ENCODE data around the gene TFDP2.
"Not testable (repeated sequence)": the region's sequence is repeated elsewhere in the genome, so short reads cannot be mapped to it uniquely, and the experiment has no call there.

TFDP2 gene

DNA sequence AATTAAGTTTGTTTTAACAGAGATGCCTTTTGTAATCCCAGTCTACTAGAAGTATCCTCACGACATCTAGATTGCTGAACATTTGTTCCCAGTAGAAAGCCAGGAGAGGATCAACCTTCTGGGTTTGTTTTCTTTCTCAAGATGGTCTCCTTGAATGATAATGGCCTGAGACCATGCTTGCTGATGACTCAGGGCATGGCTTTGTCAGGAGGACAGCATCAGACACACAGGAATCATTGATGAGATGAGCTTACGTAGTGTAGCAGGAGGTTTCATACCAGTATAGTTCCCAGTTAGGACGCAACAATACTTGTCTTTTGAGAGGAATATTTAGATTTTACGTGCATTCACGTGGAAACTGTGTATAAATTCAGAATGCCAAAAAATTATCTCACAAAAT, 234.3 kb downstream of the TFDP2 start:
- DNase-seq, result no peak

DNA sequence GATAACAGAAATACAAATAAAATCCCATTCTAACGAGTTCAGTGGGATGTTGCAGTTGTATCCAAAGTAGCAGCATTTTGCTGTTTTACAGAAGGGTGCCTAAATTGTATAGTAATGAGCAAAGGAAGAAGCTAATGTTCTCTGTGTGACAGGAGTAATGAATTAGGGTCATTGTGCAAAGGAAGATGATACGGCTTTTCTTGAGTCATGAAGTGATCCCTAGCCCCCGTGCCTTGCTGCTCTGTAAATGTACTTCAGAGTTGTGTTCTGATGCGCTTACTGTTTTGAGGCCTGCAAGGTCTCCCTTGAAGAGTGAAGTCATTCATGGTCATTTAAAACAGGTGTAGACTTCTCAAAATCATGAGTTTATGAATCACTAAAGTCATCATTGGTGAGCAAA, 235.0 kb downstream of the TFDP2 start:
- DNase-seq, result no peak

GRCh38 chr3:141913150-141913811, 236.1 kb downstream of the TFDP2 start:
- DNase-seq, result peak; percentile 17

- not testable (repeated sequence) for DNase-seq
These were observed 239.4 kb downstream of the TFDP2 start for GRCh38 chr3:141909986-141910385.

DNA sequence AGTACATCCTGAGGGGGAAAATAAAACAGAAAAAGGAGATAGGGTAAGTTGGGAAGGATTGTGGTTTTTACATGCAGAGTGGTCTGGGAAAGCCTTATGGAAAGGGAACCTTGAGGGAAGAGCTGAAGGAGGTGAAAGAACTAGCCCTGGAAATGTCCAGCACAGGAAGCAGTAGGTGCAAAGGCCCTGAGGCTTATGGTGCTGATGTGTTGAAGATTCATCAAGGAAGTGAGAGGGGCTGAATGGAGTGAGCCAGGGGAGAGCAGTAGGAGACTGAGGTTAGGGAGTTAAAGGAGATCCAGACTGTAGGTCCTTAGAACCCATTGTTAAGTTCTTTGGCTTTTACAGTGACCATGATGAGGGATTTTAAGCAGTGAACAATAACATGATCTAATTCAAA, 239.9 kb downstream of the TFDP2 start:
- no peak for DNase-seq

DNA sequence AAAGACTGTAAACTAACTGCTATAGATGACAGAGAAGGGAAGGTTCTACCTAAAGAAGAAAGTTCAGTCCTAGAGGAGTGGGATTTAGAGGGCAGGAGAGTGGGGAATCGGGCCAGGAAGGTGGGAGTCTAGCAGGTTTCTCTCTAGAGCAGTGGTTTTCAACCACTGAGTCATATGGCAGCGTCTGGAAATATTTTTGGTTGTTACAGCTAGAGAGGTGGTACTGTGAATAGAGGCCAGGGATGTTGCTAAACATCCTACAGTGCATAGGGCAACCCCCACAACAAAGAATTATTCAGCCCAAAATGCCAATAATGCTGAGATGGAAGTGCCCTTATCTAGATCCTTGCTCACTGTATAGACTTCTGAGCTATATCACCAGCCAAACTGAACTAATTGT, 244.2 kb downstream of the TFDP2 start:
- DNase-seq, result no peak

DNA sequence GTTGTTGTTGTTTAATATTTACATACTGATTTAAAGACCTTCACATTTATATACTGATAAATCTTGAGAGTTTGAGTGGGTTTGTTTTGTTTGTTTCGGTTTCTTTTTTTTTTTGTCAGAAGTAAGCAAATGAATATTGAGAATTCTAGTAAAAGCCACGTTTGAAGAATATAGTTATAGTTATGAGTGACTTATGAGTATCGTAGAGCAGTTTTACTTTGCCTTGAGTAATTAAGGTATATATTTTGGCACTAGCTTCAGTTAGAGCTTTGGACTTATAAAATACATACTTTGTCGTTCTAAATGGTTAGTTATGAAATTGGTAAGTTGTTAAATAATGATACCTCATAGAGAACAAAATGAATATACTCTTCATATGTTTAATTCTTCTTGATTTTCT, 245.1 kb downstream of the TFDP2 start:
- no peak for DNase-seq

DNA sequence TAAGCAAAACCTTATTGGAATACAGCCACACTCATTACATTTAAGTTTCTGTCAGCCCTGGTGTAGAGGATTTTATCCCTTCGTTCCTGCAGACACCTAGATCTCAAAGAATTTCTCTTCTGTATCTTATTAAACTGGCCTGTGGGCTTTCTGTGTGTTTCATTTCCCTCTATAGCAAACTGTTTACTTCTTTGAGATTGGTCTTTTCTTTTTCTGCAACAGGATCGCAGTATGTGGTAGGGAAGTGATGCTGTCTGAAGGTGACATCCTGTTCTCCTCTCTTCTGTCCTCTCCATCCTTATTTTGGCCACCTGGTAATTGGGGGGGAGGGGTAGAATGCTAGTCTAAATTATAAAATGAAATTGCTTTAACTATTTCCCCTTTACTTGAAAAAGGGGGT, 247.4 kb downstream of the TFDP2 start:
- no peak for DNase-seq

GRCh38 chr3:141900343-141900742, 249.0 kb downstream of the TFDP2 start:
- no peak for DNase-seq

DNA sequence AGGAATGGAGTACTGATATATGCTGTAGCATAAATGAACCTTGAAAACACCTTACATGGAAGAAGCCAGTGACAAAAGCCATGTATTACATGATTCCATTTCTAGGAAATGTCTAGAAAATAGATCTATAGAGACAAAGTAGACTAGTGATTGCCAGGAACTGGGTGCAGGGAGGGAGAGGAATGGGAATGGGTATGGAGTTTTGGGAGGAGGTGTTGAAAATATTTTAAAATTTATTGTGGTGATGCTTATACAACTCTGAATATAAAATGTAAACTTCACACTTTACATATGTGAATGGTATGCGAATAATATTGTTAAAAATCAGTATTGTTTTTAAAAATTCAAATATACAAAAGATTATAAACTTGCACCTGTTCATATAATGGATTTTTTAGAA, 250.4 kb downstream of the TFDP2 start:
- DNase-seq, result no peak

DNA sequence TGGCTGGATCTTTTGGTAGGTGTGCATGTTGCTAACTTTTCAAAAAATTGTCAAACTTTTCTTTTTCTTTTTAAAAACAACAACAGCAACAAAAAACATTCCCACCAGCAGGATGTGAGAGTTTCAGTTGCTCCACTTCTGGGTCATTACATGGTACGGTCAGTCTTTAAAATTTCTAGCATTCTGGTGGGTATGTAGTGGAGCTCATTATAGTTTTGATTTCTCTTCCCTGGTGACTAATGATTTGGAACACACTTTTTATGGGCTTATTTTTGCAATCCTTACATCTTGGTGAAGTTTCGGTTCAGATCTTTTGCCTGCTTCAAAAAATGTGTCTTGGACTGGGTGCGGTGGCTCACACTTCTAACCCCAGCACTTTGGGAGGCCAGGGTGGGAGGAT, 253.6 kb downstream of the TFDP2 start:
- DNase-seq, result no peak

DNA sequence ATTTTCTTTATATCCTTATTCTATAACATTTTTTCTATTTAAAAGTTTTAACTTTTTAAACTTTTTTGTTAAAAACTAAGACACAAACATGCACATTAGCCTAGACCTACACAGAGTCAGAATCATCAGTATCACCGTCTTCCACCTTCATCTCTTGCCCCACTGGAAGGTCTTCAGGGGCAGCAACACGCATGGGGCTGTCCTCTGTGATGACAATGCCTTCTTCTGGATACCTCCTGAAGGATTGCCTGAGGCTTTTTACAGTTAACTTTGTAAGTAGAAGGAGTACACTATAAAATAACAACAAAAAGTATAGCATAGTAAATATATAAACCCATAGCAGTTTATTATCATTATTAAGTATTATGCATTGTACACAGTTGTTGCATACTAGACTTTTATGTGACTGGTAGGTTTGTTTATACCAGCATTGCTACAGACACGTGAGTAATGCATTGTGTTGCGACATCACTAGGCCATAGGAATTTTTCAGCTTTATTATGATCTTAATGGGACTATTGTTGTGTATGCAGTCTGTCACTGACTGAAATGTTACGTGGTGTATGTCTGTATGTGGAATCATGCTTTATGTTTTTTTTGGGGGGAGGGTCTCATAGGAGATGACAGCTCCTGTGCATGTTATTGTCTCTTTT, 254.7 kb downstream of the TFDP2 start:
- no peak for DNase-seq
